B cell (primary cell): Measurements from ENCODE around the gene BTNL2. TPM values are rescaled to one million over a fixed set of nuclear protein-coding genes. Genes with fewer than 3 reads are reported as not detected.

ENCODE experiments used
- ATAC-seq: fragments of 200-7000 bp; cut with Tn5 transposase; one replicate; pipeline ENCODE4 v1.10.0; 2021; ENCODE audit warnings: low read depth, mild to moderate bottlenecking, moderate number of reproducible peaks, moderate library complexity
- CTCF ChIA-PET: fragments of 350-600 bp; sonication (Branson Sonifier 250); formaldehyde crosslinking; loops from one replicate; lab custom pipeline; 2021; ENCODE audit warnings: antibody characterized with exemption, inconsistent platforms; lab: Charles Lee
- POLR2A ChIA-PET: fragments of 350-600 bp; sonication (Branson Sonifier 250); formaldehyde crosslinking; loops from one replicate; lab custom pipeline; 2021; ENCODE audit warnings: antibody characterized with exemption; lab: Charles Lee
- DNase-seq: peaks from one replicate; pipeline ENCODE4 v3.0.0; 2013
- H2AFZ ChIP-seq: 2 replicates; pipeline ENCODE4 v1.6.1; 2012; ENCODE audit warnings: mild to moderate bottlenecking, low read depth, low read length; ENCODE audit not compliant: insufficient read depth, poor library complexity, severe bottlenecking
- H3K27ac ChIP-seq, 2 donors: 1 replicate in 1 of 2; 2 replicates in 1 of 2; pipeline ENCODE4 v1.5.1; 2012 to 2013; ENCODE audit warnings: low read length in 2 of 2, mild to moderate bottlenecking in 2 of 2, moderate library complexity in 1 of 2
- H3K27me3 ChIP-seq, 4 experiments: fragments of 200-600 bp in 1 of 4; sonication (generic) in 1 of 4; replicated peaks in 1 of 4; 1 replicate in 2 of 4; 2 replicates in 2 of 4; pipeline versions ENCODE4 v1.6.1 to v1.7.0; 2013 to 2016; ENCODE audit warnings: low read length in 3 of 4, mild to moderate bottlenecking in 2 of 4, mixed read lengths in 1 of 4, moderate library complexity in 1 of 4; ENCODE audit not compliant: insufficient read depth in 4 of 4, control insufficient read depth in 3 of 4; ENCODE audit errors: control extremely low read depth in 1 of 4
- H3K36me3 ChIP-seq, 2 experiments: replicated peaks in 1 of 2; 1 replicate in 1 of 2; 2 replicates in 1 of 2; pipeline versions ENCODE4 v1.6.1 to v1.7.1; 2013; ENCODE audit warnings: low read length in 1 of 2; ENCODE audit not compliant: insufficient read depth in 2 of 2, control insufficient read depth in 1 of 2; ENCODE audit errors: control extremely low read depth in 1 of 2, extremely low read depth in 1 of 2
- H3K4me1 ChIP-seq, 2 donors: fragments of 200-600 bp in 1 of 2; sonication (generic) in 1 of 2; 1 replicate in 1 of 2; 2 replicates in 1 of 2; pipeline versions ENCODE4 v1.5.1 to v1.6.1; 2013 to 2017; ENCODE audit warnings: low read length in 2 of 2; ENCODE audit not compliant: control insufficient read depth in 2 of 2, insufficient read depth in 2 of 2
- H3K4me2 ChIP-seq: replicated peaks from 2 replicates; pipeline ENCODE3; 2012; ENCODE audit warnings: mild to moderate bottlenecking, low read depth, low read length; ENCODE audit not compliant: poor library complexity, severe bottlenecking
- H3K4me3 ChIP-seq, 5 experiments: fragments of 200-600 bp in 1 of 5; sonication (generic) in 1 of 5; 1 replicate in 3 of 5; 2 replicates in 2 of 5; pipeline versions ENCODE4 v1.5.1 to v1.7.0; 2011 to 2016; ENCODE audit warnings: low read length in 4 of 5, mild to moderate bottlenecking in 4 of 5, low read depth in 2 of 5, control low read depth in 1 of 5, moderate library complexity in 1 of 5; ENCODE audit not compliant: insufficient read depth in 1 of 5; ENCODE audit errors: control extremely low read depth in 1 of 5, extremely low read depth in 1 of 5
- H3K79me2 ChIP-seq: fragments of 200-600 bp; sonication (generic); one replicate; pipeline ENCODE4 v1.6.0; 2016; ENCODE audit warnings: low read length; ENCODE audit not compliant: control insufficient read depth, insufficient read depth
- H3K9ac ChIP-seq: fragments of 200-600 bp; sonication (generic); 2 replicates; pipeline ENCODE4 v1.6.1; 2017; ENCODE audit warnings: mild to moderate bottlenecking, low read length, moderate library complexity
- H3K9me3 ChIP-seq, 3 donors: one replicate each; pipeline versions ENCODE4 v1.6.1 to v1.7.1; 2013; ENCODE audit warnings: low read length in 2 of 3; ENCODE audit not compliant: control insufficient read depth in 2 of 3, insufficient read depth in 1 of 3; ENCODE audit errors: control extremely low read depth in 1 of 3
- H4K20me1 ChIP-seq: 2 replicates; pipeline ENCODE4 v1.6.0; 2012; ENCODE audit warnings: mild to moderate bottlenecking, low read length; ENCODE audit not compliant: insufficient read depth, control insufficient read depth, poor library complexity, severe bottlenecking
- H3K27ac Mint-ChIP-seq: one replicate; pipeline ENCODE4 v1.8.0; 2021; ENCODE audit warnings: mixed read lengths
- H3K27me3 Mint-ChIP-seq: one replicate; pipeline ENCODE4 v1.8.0; 2021; ENCODE audit warnings: mixed read lengths
- H3K4me1 Mint-ChIP-seq: one replicate; pipeline ENCODE4 v1.8.0; 2021; ENCODE audit warnings: mixed read lengths
- H3K4me3 Mint-ChIP-seq: one replicate; pipeline ENCODE4 v1.8.0; 2021; ENCODE audit warnings: mixed read lengths
- H3K9me3 Mint-ChIP-seq: one replicate; pipeline ENCODE4 v1.8.0; 2022; ENCODE audit warnings: mixed read lengths; ENCODE audit not compliant: insufficient read depth
- EZH2 ChIP-seq: IDR thresholded peaks from 2 replicates; pipeline ENCODE4 v1.6.1; 2012; ENCODE audit warnings: borderline replicate concordance, low read depth, mild to moderate bottlenecking, moderate library complexity, low read length; ENCODE audit not compliant: insufficient read depth, poor library complexity, severe bottlenecking
- WGBS: methylation state at CpG from one replicate; pipeline ENCODE4 v1.1.5; 2013; ENCODE audit warnings: missing lambda C conversion rate; ENCODE audit not compliant: insufficient coverage; 5-methylcytosine and 5-hydroxymethylcytosine counted together
- intact Hi-C: fragments of 100-400 bp; cut with micrococcal nuclease; formaldehyde crosslinking; loops from one replicate; pipeline ENCODE4 v1.10.0; 2022
- polyA plus RNA-seq: library from polyadenylated mRNA; depleted of rRNA; stranded (reverse); fragments of >200 nt; gene quantifications from 2 replicates; pipeline ENCODE4 v1.2.3, GENCODE V29; 2012
- total RNA-seq, 2 donors: library from RNA; stranded (reverse); fragments of 120-200 nt in 1 of 2; gene quantifications; 1 replicate in 1 of 2; 2 replicates in 1 of 2; pipeline versions ENCODE4 v1.2.3 to v1.2.4, GENCODE V29; 2013 to 2022
- TF ChIP-seq, protein P1 (sequence below): fragments of 200-600 bp; IDR thresholded peaks from one replicate; pipeline ENCODE4 v1.8.0; 2022; ENCODE audit warnings: antibody characterized with exemption, mild to moderate bottlenecking

Gene BTNL2
- total and polyA plus RNA-seq, 2 donors (not counting 1 experiment from before 2014, with no cell fraction given) = not detected

DNA sequence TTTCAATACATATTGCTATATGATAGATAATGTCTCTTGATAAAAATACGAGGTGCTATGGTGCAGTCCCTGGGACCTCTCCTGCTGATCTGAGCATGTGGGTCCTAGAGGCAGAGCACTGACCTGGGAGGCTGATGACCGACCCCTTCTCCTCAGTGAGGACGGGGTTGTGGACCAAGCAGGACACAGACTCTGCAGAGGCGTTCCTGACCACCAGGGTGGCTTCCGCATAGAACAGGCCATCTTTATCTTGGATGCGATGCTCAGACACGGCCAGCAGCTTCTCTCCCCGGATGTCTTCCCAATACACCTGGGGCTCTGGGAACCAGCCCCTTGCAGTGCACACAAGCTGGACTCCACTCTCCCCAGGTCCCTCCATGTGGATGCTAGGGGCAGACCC lies 4.2 kb downstream of the BTNL2 start:
- CTCF ChIA-PET = interaction anchor here (1.2 to 2.8 kb wide), 7 partner anchors 11 to 383 kb away, joined by 3 to 11 read pairs (median 6); no protein-coding TSS in a partner anchor
- Histone ChIP-seq H3K79me2 (no peaks in the 10 kb centered on the region), H3K4me3 (no peak overlapping the region), H3K27ac (no peak overlapping the region), H3K9me3 (no peaks in the 10 kb centered on the region), H3K4me2 (no peak overlapping the region), H2AFZ (no peak overlapping the region), H3K4me1 (no peaks in the 10 kb centered on the region), H4K20me1 (no peaks in the 10 kb centered on the region), H3K36me3 (no peaks in the 10 kb centered on the region), H3K27me3 (peaks cover 0 to 9% (median 0%) of the 10 kb centered on the region in 4 experiments), H3K9ac (no peak overlapping the region)
- Mint-ChIP-seq H3K4me1 (peaks cover 8% of the 10 kb centered on the region), H3K9me3 (no peaks in the 10 kb centered on the region), H3K27ac (no peak overlapping the region), H3K4me3 (no peak overlapping the region), H3K27me3 (peaks cover 6% of the 10 kb centered on the region)
- no peak for ATAC-seq
- intact Hi-C loops = no loop called here
- 94% methylated on average over 8 of the region's 8 CpGs for WGBS
- DNase-seq = no peak
- no peak for TF ChIP-seq EZH2
- TF ChIP-seq, protein P1, sequence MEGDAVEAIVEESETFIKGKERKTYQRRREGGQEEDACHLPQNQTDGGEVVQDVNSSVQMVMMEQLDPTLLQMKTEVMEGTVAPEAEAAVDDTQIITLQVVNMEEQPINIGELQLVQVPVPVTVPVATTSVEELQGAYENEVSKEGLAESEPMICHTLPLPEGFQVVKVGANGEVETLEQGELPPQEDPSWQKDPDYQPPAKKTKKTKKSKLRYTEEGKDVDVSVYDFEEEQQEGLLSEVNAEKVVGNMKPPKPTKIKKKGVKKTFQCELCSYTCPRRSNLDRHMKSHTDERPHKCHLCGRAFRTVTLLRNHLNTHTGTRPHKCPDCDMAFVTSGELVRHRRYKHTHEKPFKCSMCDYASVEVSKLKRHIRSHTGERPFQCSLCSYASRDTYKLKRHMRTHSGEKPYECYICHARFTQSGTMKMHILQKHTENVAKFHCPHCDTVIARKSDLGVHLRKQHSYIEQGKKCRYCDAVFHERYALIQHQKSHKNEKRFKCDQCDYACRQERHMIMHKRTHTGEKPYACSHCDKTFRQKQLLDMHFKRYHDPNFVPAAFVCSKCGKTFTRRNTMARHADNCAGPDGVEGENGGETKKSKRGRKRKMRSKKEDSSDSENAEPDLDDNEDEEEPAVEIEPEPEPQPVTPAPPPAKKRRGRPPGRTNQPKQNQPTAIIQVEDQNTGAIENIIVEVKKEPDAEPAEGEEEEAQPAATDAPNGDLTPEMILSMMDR = no peak
- POLR2A ChIA-PET = no interaction called here

DNA sequence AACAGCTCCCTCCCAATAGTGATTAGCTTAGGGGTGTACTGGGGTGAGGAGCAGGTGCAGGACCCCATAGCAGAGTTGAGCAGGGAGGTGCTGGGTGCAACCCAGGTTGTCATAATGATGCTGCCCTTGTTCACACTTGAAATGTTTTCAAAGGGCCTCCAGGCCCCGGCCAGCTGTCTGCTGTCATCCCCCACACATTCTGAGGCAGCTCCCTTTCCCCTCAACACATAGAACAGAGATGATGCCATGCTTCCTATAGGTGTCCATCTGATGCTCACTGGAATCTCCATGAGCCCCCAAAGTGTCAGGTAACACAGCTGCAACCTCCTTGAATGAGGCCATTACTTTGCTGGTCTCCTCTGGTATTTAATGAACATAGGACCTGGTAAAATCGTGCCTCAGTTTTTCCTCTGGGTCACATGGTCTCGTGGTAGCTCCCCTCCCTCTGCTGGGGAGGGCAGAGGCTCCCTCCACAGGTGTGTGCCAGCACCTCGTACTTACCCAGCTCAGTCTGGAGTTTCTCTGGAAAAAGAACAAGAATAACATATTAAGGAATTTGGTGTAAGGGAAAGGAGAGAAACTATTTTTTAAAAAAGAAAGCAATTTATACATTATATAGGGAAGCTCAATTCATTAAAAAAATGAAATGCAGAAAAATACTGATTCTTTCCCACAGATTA lies 5.6 kb downstream of the BTNL2 start:
- Histone ChIP-seq H3K36me3 (no peaks in the 10 kb centered on the region), H3K4me1 (peaks cover 0 to 8% of the 10 kb centered on the region in 2 donors), H3K27me3 (peaks cover 0 to 4% (median 0%) of the 10 kb centered on the region in 4 experiments), H2AFZ (no peak overlapping the region), H3K9me3 (no peaks in the 10 kb centered on the region), H4K20me1 (no peaks in the 10 kb centered on the region), H3K9ac (no peak overlapping the region), H3K4me3 (no peak overlapping the region), H3K79me2 (no peaks in the 10 kb centered on the region), H3K27ac (no peak overlapping the region), H3K4me2 (no peak overlapping the region)
- ChIA-PET POLR2A (interaction anchor here (0.7 kb wide), 1 partner anchor 763 kb away, joined by 4 read pairs; no protein-coding TSS in a partner anchor), CTCF (interaction anchor here (1.2 to 2.8 kb wide), 10 partner anchors 9 to 384 kb away, joined by 3 to 11 read pairs (median 5); no protein-coding TSS in a partner anchor)
- Mint-ChIP-seq H3K27me3 (peaks cover 6% of the 10 kb centered on the region), H3K27ac (no peak overlapping the region), H3K4me3 (no peak overlapping the region), H3K4me1 (peaks cover 17% of the 10 kb centered on the region), H3K9me3 (no peaks in the 10 kb centered on the region)
- TF ChIP-seq, protein P1 = no peak
- TF ChIP-seq EZH2 = no peak
- ATAC-seq (no peak), DNase-seq (no peak)
- WGBS = 40% methylated on average over 2 of the region's 4 CpGs
- intact Hi-C loops = no loop called here
